SK-N-SH treated with all-trans-retinoic acid at 6 μM for 48 hours (cell line): Measurements from ENCODE around the gene LY86.

Experiments used
- ATAC-seq: fragments of 200-7000 bp; cut with Tn5 transposase; 3 replicates; pipeline ENCODE4 v1.9.1; 2020; ENCODE audit warnings: mild to moderate bottlenecking, moderate library complexity
- BACH2 ChIP-seq: fragments of 250-450 bp; sonication (Bioruptor Pico); IDR thresholded peaks from 2 replicates; pipeline ENCODE4 v1.9.0; 2021; ENCODE audit warnings: mild to moderate bottlenecking, borderline replicate concordance
- CREB5 ChIP-seq: fragments of 250-450 bp; sonication (Bioruptor Pico); IDR thresholded peaks from 2 replicates; pipeline ENCODE4 v1.5.1; 2020; ENCODE audit warnings: low read depth, mild to moderate bottlenecking, moderate library complexity
- CSRNP3 ChIP-seq: fragments of 250-450 bp; sonication (Bioruptor Pico); IDR thresholded peaks from 2 replicates; pipeline ENCODE4 v1.5.1; 2021; ENCODE audit warnings: mild to moderate bottlenecking, moderate library complexity
- ESRRG ChIP-seq: fragments of 250-450 bp; sonication (Bioruptor Pico); IDR thresholded peaks from 2 replicates; pipeline ENCODE4 v1.6.1; 2021; ENCODE audit warnings: mild to moderate bottlenecking
- GLIS3 ChIP-seq: fragments of 250-450 bp; sonication (Bioruptor Pico); IDR thresholded peaks from 2 replicates; pipeline ENCODE4 v1.5.0; 2020; ENCODE audit warnings: mild to moderate bottlenecking, moderate library complexity
- ISL1 ChIP-seq: fragments of 250-450 bp; sonication (Bioruptor Pico); IDR thresholded peaks from 2 replicates; pipeline ENCODE4 v2.1.2; 2022; ENCODE audit warnings: mild to moderate bottlenecking, moderate library complexity
- PATZ1 ChIP-seq: fragments of 250-450 bp; sonication (Bioruptor Pico); IDR thresholded peaks from 2 replicates; pipeline ENCODE4 v1.8.0; 2020; ENCODE audit warnings: mild to moderate bottlenecking, moderate library complexity, borderline replicate concordance
- POU6F1 ChIP-seq: fragments of 250-450 bp; sonication (Bioruptor Pico); IDR thresholded peaks from 2 replicates; pipeline ENCODE4 v1.8.0; 2021; ENCODE audit warnings: low read depth, mild to moderate bottlenecking, moderate library complexity, borderline replicate concordance
- PPARA ChIP-seq: fragments of 250-450 bp; sonication (Bioruptor Pico); IDR thresholded peaks from 2 replicates; pipeline ENCODE4 v1.5.0; 2020; ENCODE audit warnings: mild to moderate bottlenecking, borderline replicate concordance
- RARB ChIP-seq: fragments of 250-450 bp; sonication (Bioruptor Pico); IDR thresholded peaks from 2 replicates; pipeline ENCODE4 v1.8.0; 2021; ENCODE audit warnings: mild to moderate bottlenecking, moderate library complexity
- SNAI2 ChIP-seq: fragments of 250-450 bp; sonication (Bioruptor Pico); IDR thresholded peaks from 2 replicates; pipeline ENCODE4 v1.5.0; 2020; ENCODE audit warnings: mild to moderate bottlenecking, moderate library complexity
- TCF4 ChIP-seq: fragments of 250-450 bp; sonication (Bioruptor Pico); IDR thresholded peaks from 2 replicates; pipeline ENCODE4 v1.8.0; 2021; ENCODE audit warnings: mild to moderate bottlenecking, moderate library complexity, borderline replicate concordance
- TOX ChIP-seq: fragments of 250-450 bp; sonication (Bioruptor Pico); IDR thresholded peaks from 2 replicates; pipeline ENCODE4 v1.8.0; 2021; ENCODE audit warnings: mild to moderate bottlenecking, moderate library complexity, borderline replicate concordance
- TSHZ2 ChIP-seq: fragments of 250-450 bp; sonication (Bioruptor Pico); IDR thresholded peaks from 2 replicates; pipeline ENCODE4 v1.5.0; 2020; ENCODE audit warnings: mild to moderate bottlenecking, moderate library complexity
- ZC3H10 ChIP-seq: fragments of 250-450 bp; sonication (Bioruptor Pico); IDR thresholded peaks from 2 replicates; pipeline ENCODE4 v1.5.1; 2021; ENCODE audit warnings: mild to moderate bottlenecking, moderate library complexity
- ZFP3 ChIP-seq: fragments of 250-450 bp; sonication (Bioruptor Pico); IDR thresholded peaks from 2 replicates; pipeline ENCODE4 v1.5.0; 2020; ENCODE audit warnings: mild to moderate bottlenecking, moderate library complexity
- ZFP30 ChIP-seq: fragments of 450-650 bp; formaldehyde crosslinking; IDR thresholded peaks from 2 replicates; pipeline ENCODE4 v1.5.0; 2022; ENCODE audit warnings: mild to moderate bottlenecking, moderate library complexity
- ZNF565 ChIP-seq: fragments of 450-650 bp; formaldehyde crosslinking; conservative IDR thresholded peaks from 2 replicates; pipeline ENCODE4 v1.5.0; 2020; ENCODE audit warnings: low read depth, mild to moderate bottlenecking, moderate library complexity
- ZNF70 ChIP-seq: fragments of 450-650 bp; formaldehyde crosslinking; IDR thresholded peaks from 2 replicates; pipeline ENCODE4 v1.5.0; 2020; ENCODE audit warnings: mild to moderate bottlenecking, moderate library complexity
- ZNF8 ChIP-seq: fragments of 450-650 bp; formaldehyde crosslinking; IDR thresholded peaks from 2 replicates; pipeline ENCODE4 v1.5.0; 2020; ENCODE audit warnings: mild to moderate bottlenecking, moderate library complexity

Gene LY86

GRCh38 chr6:6688951-6689350 is 100.4 kb downstream of the LY86 start:
- TF ChIP-seq ZNF565 = no peak
- no peak for TF ChIP-seq TOX (CRISPR knock-in tag)
- no peak for ATAC-seq

GRCh38 chr6:6689400-6690143 is 101.1 kb downstream of the LY86 start:
- ATAC-seq = no peak

GRCh38 chr6:6690144-6690483 is 101.6 kb downstream of the LY86 start:
- ATAC-seq = no peak
- TF ChIP-seq ZC3H10 (no peak), ZFP3 (CRISPR knock-in tag) (no peak), ESRRG (CRISPR knock-in tag) (no peak), PPARA (no peak), PATZ1 (no peak), ISL1 (CRISPR knock-in tag) (no peak)

More at GRCh38 chr6:6689400-6690143, 101.1 kb downstream of the LY86 start:
- TF ChIP-seq ZFP30 (CRISPR knock-in tag) (no peak), TSHZ2 (CRISPR knock-in tag) (no peak), ISL1 (CRISPR knock-in tag) (no peak), ZC3H10 (no peak), TCF4 (no peak), PATZ1 (no peak), RARB (CRISPR knock-in tag) (no peak), ZNF565 (no peak), ESRRG (CRISPR knock-in tag) (no peak), POU6F1 (CRISPR knock-in tag) (no peak), SNAI2 (CRISPR knock-in tag) (no peak), ZNF70 (CRISPR knock-in tag) (no peak), CREB5 (CRISPR knock-in tag) (no peak)
- TF ChIP-seq, all 23 proteins: peak for 0

GRCh38 chr6:6694368-6694780 is 105.9 kb downstream of the LY86 start:
- ATAC-seq = no peak
- TF ChIP-seq GLIS3 (CRISPR knock-in tag) = no peak
- TF ChIP-seq ZC3H10 = no peak
- TF ChIP-seq TOX (CRISPR knock-in tag) = no peak
- no peak for TF ChIP-seq PATZ1
- TF ChIP-seq ZNF8 (CRISPR knock-in tag) = no peak
- TF ChIP-seq RARB (CRISPR knock-in tag) = no peak
- TF ChIP-seq ESRRG (CRISPR knock-in tag) = no peak
- no peak for TF ChIP-seq BACH2
- no peak for TF ChIP-seq TSHZ2 (CRISPR knock-in tag)
- no peak for TF ChIP-seq CSRNP3 (CRISPR knock-in tag)
